Mucosa of descending colon (tissue), 3 donors: ENCODE results near the gene GTF2H4. TPM values are rescaled to one million over a fixed set of nuclear protein-coding genes. Genes with fewer than 3 reads are reported as not detected.

Experiments used
- ATAC-seq: fragments of 200-7000 bp; cut with Tn5 transposase; one replicate; pipeline ENCODE4 v1.9.1; 2020; ENCODE audit warnings: mild to moderate bottlenecking, moderate library complexity
- DNase-seq, 3 donors: peaks; one replicate each; pipeline ENCODE4 v3.0.0-alpha.2; 2020
- H3K36me3 ChIP-seq: fragments of 200-600 bp; one replicate; pipeline ENCODE4 v1.8.0; 2021; ENCODE audit warnings: low read depth, mild to moderate bottlenecking
- H3K4me1 ChIP-seq: fragments of 200-600 bp; one replicate; pipeline ENCODE4 v1.8.0; 2021; ENCODE audit warnings: low read depth, mild to moderate bottlenecking
- H3K4me3 ChIP-seq: fragments of 200-600 bp; one replicate; pipeline ENCODE4 v1.8.0; 2021; ENCODE audit warnings: mild to moderate bottlenecking
- H3K9me3 ChIP-seq: fragments of 200-600 bp; one replicate; pipeline ENCODE4 v1.8.0; 2021; ENCODE audit warnings: mild to moderate bottlenecking
- CTCF ChIP-seq: fragments of 200-600 bp; IDR thresholded peaks from one replicate; pipeline ENCODE4 v1.8.0; 2022; ENCODE audit warnings: antibody characterized with exemption, mild to moderate bottlenecking
- intact Hi-C, 2 donors: fragments of 100-400 bp; cut with DNase I in 1 of 2; cut with micrococcal nuclease in 1 of 2; formaldehyde crosslinking; loops; one replicate each; pipeline versions ENCODE4 v1.11.0 to v1.11.1; 2022; cut with DNase I, micrococcal nuclease
- total RNA-seq, 3 donors: library from RNA; stranded (reverse); fragmentation: NEBNext Ultra II Directional in 2 of 3; extraction: Animal tissue kit (Norgen Biotek cat#: 25700) in 2 of 3; gene quantifications; one replicate each; pipeline versions ENCODE4 v1.2.1 to v1.2.4, GENCODE V29; 2021 to 2023
- donor health status: DM: no; HTN: no; CAD: no; lungs with moderate emphysema.
- donor health status: DM: no; HTN: no; CAD: no.
- donor health status: DM: no; HTN: yes; CAD: no.

GTF2H4 gene
- total RNA-seq, 3 donors from 2014 or later, result 17.0 to 25.3 (median 25.0) TPM

DNA sequence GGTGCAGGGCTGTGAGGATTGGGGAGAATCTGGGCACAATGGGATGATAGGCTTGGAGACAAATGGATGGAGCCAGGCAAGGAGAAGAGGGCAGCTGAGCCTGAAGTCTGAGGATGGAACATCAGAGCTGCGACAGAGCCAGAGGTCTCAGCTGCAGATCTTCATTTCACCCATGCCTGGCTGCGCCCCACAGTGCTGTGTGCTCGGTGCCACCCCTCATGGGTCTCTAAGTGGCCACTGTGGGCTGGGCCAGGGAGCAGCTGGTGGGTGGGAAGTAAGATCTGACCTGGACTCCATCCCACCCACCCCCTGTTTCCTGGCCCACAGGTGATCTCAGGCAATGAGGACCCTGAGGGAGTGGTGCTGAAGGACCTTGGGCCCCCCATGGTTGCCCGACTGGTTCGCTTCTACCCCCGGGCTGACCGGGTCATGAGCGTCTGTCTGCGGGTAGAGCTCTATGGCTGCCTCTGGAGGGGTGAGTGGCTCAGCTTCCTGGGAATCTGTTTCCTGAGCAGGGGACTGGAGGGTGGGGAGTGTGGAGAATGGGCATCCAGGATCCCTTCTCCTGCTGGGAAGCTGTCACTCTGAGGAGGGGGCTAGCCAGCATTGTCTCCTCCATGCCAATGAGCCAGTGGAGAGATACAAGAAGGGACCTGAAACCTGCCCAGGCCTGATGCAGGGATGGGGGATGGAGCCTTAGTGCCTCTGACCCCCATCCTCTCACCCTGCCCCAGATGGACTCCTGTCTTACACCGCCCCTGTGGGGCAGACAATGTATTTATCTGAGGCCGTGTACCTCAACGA is 17.2 kb upstream of the GTF2H4 start:
- intact Hi-C loops, result no loop called here
- Histone ChIP-seq H3K36me3 (peaks cover 12% of the 10 kb centered on the region), H3K4me1 (peaks cover 9% of the 10 kb centered on the region), H3K9me3 (no peaks in the 10 kb centered on the region), H3K4me3 (no peak overlapping the region)
- DNase-seq (no peak), ATAC-seq (no peak)
- TF ChIP-seq CTCF, result no peak

GRCh38 chr6:30891450-30891723 is 16.6 kb upstream of the GTF2H4 start:
- no peak for DNase-seq
- peaks cover 12% of the 10 kb centered on the region for H3K36me3 ChIP-seq
- H3K9me3 ChIP-seq, result no peaks in the 10 kb centered on the region
- H3K4me3 ChIP-seq, result no peak overlapping the region
- no peak for TF ChIP-seq CTCF
- ATAC-seq, result no peak
- peaks cover 4% of the 10 kb centered on the region for H3K4me1 ChIP-seq
- intact Hi-C loops, result no loop called here

DNA sequence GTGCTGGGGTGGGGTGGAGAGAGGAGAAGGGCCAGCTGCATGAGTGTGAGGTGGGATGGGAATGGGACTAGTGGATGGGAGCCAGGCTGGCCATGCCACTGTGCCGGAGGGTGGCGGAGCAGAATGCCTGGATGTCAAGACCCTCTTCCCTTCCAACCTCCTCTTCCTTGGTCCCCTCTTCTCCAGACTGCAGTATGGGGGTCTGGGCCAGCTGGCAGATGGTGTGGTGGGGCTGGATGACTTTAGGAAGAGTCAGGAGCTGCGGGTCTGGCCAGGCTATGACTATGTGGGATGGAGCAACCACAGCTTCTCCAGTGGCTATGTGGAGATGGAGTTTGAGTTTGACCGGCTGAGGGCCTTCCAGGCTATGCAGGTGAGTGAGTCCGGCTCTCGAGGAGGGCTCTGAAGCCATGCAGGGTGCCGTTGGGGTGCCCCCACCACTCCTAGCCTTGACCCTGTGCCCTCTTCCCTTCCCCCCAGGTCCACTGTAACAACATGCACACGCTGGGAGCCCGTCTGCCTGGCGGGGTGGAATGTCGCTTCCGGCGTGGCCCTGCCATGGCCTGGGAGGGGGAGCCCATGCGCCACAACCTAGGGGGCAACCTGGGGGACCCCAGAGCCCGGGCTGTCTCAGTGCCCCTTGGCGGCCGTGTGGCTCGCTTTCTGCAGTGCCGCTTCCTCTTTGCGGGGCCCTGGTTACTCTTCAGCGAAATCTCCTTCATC is 16.0 kb upstream of the GTF2H4 start:
- ATAC-seq (no peak), DNase-seq (no peak)
- peaks cover 2% of the 10 kb centered on the region for H3K4me1 ChIP-seq
- intact Hi-C loops, result no loop called here
- no peak overlapping the region for H3K4me3 ChIP-seq
- H3K36me3 ChIP-seq, result peaks cover 12% of the 10 kb centered on the region
- TF ChIP-seq CTCF, result no peak
- H3K9me3 ChIP-seq, result no peaks in the 10 kb centered on the region

- Histone ChIP-seq H3K4me1 (no peaks in the 10 kb centered on the region), H3K36me3 (peaks cover 15% of the 10 kb centered on the region), H3K4me3 (no peak overlapping the region), H3K9me3 (no peaks in the 10 kb centered on the region)
- TF ChIP-seq CTCF, result no peak
- ATAC-seq (no peak), DNase-seq (no peak)
- intact Hi-C loops, result no loop called here
Measured at GRCh38 chr6:30893001-30893591, 14.9 kb upstream of the GTF2H4 start.

- intact Hi-C loops, result no loop called here
- peaks cover 17% of the 10 kb centered on the region for H3K36me3 ChIP-seq
Measured at GRCh38 chr6:30893666-30894065, 14.3 kb upstream of the GTF2H4 start.

More at GRCh38 chr6:30893666-30894065, 14.3 kb upstream of the GTF2H4 start:
- Histone ChIP-seq H3K9me3 (no peaks in the 10 kb centered on the region), H3K4me1 (no peaks in the 10 kb centered on the region), H3K4me3 (no peak overlapping the region)
- ATAC-seq (no peak), DNase-seq (no peak)
- no peak for TF ChIP-seq CTCF
